Measurements from ENCODE around the gene KXD1. TPM values are rescaled to one million over a fixed set of nuclear protein-coding genes. Genes with fewer than 3 reads are reported as not detected.
A peak's percentile ranks its signal among the peaks of the same experiment; 100 is the strongest.
"Not testable (repeated sequence)": the region's sequence is repeated elsewhere in the genome, so short reads cannot be mapped to it uniquely, and the experiment has no call there.

Gene KXD1
- total RNA-seq = 79.5 TPM

- peak; percentile 98 for DNase-seq (ENCODE audit: low spot score)
Observed at GRCh38 chr19:18557411-18558201, at the start of gene KXD1. Gene KXD1, plus strand, starts transcription at chr19:18557870. Its CDS starts 4,187 bp downstream, at chr19:18562057.

DNA sequence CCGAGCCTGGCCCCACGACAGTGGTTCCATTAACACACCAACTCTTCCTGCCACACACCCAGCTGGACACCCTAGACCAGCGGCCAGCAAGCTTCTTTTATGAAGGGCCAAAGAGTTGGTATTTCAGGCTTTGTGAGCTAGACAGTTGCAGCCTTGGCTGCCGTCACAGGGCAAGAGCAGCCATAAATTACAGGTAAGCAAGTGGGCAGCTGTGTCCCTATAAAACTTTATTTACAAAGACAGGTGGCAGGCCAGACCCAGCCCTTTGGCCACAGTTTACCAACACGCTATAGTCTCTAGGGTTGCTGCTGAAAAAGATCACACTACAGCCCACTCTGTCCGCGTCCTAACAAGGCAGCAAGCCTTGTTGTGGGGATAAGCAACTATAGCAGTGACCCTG, 49.1 kb upstream of the KXD1 start:
- no peak for DNase-seq (ENCODE audit: low spot score)

DNA sequence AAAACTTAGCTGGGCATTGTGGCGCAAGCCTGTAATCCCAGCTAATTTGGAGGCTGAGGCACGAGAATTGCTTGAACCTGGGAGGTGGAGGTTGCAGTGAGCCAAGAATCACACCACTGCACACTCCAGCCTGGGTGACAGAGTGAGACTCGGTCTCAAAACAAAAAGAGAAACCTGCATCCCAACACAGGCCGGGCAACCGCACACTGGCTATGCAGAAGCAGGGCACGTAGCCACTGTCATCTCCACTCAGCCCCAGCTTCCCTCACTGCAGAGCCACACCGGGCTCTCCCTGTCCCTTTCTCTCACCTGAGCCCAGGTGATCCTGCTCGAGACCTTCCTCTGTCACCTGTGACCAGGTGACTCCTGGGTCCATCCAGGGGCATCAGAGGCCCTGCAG, 47.5 kb upstream of the KXD1 start:
- DNase-seq (ENCODE audit: low spot score) = no peak

- DNase-seq (ENCODE audit: low spot score) = no peak
Observed at GRCh38 chr19:18513868-18514267, 43.8 kb upstream of the KXD1 start.

DNA sequence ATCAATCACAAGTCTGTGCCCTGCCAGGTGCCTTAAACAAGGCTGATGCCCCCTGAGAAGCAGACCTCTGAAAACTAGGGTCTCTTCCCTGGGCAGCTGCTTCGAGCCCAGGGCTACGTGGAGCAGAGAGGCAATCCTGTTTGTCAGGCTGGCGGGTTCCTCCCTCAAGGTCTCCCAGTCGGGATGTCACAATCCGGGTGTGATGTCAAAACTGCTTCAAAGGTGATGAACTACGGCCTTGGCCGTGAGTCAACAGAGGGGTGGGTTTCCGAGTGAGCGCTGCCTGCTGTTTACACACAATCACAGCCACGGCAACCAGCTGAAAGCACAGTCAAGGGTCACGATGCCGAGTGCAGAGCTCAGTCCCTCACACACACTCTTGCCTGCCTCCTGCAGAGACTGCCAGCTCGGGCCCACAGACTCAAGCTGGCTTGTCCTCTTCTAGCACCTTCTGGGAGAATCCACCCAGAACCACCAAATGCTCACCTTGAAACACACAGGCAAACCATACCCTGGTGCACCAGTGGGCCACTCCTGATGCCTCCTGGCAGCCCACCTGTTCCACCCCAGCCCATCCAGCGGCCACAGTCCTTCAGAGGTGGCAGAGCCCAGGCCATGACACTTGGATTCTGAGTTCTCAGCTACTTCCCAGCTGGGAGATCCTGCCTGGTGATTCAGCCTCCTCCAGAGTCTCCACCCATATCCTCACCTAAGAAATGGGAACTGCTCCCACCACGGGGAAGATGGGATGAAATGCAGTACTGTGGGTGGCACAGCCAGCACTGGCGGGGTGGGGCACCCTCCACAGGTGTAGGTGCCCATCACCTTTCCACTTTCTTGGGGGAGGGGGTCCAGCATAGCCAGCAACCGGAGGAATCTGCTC, 42.6 kb upstream of the KXD1 start:
- peak; percentile 68 for DNase-seq (ENCODE audit: low spot score)

DNA sequence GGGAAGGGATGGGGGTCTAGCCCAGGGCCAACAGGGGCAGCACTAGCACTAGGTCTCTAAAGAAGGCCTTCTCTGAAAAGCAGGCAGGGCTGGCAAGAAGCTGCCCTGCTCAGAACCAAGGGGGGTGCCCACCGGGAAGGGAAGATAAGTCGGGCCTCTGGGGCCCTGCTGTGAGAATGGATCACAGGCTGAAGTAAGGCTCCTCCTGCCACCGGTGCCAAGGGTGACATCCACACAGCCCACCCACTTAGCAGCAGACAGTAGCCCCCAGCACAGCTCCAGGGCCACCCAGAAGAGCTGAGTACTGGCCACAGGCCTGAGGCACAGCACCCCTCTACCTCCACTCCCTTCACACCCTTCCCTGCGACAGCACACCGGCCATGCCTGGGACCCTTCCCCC, 41.7 kb upstream of the KXD1 start:
- no peak for DNase-seq (ENCODE audit: low spot score)

DNA sequence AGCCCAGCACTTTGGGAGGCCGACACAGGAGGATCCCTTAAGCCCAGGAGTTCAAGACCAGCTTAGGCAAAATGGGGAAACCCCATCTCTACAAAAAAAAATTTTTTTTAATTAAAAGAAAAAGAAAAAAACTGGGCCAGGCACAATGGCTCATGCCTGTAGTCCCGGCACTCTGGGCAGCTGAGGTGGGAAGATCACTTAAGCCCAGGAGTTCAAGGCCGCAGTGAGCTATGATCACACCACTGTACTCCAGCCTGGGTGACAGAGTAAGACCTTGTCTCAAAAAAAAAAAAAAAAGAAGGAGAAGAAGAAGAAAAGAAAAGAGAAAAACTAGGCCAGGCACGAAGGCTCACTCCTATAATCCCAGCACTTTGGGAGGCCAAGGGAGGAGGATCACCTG, 40.1 kb upstream of the KXD1 start:
- no peak for DNase-seq (ENCODE audit: low spot score)

GRCh38 chr19:18518639-18519038, 39.0 kb upstream of the KXD1 start:
- no peak for DNase-seq (ENCODE audit: low spot score)

- DNase-seq (ENCODE audit: low spot score) = peak; percentile 83
Observed at GRCh38 chr19:18519962-18520847, 37.5 kb upstream of the KXD1 start.

DNA sequence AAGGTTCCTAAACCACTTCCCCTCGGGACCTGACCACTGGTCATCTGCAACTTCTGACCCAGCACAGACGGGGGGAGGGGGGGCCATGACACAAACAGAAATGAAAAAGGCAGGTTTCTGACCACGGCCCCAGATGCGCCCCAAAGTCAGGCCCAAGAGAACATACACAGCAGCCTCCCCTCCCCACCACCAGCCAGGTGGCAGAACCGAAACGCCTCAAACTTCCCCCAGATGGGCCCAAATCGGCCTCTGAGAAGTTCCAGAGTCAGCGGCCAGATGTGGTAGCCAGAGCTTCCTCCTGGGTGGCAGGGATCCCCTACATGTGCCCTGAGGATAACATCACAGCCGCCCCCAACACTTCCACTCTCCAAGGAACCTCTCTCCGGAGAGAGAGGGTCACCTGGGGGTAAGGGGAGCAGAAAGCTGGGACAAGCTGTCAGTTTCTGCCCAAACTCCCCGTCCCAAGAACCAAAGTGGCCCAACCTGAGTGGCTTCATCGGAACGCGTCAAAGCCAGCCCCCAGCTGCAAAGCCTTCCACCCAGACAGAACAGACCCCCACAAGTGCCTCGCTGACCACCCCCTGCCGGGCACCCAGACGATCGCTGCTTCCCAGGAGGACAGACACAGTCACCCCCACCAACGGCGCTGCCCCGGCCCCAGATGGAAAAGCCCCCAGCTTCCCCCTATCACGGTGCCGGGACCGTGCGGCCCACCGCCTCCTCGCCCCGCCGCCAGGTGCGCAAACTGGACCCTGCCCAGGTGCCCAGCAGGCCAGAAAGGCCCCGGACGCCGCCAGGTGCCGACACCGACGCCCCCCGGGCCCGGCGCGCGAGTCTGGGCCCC, 36.6 kb upstream of the KXD1 start:
- peak; percentile 70 for DNase-seq (ENCODE audit: low spot score)

DNA sequence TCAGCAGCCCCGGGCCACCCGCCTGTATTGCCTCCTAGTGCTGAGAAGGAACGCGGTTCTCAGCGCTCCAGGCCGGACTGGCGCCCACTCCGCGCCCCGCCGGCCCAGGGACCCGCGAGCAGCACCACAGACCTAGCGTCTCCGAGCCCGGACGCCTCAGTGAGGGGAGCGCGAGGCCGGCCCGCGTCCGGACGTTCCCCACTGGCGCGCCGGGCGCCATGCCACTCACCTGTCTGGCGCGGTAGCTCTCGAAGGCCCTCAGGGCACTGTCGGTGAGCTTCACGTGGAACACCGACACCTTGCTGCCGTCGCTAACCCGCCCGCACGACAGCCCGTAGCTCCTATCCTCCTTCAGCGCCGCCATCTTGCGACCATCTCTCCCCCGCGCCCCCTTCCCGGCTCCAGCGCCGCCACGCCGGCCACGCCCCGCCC, 36.0 kb upstream of the KXD1 start, which contains the start of gene ELL:
Gene ELL, minus strand, starts transcription at position 379 of the 432 bp plus-strand sequence. Its CDS starts 15 bp downstream, at position 364.
- no peak for DNase-seq (ENCODE audit: low spot score)

GRCh38 chr19:18522124-18522861, 35.4 kb upstream of the KXD1 start:
- peak; percentile 100 for DNase-seq (ENCODE audit: low spot score)

- not testable (repeated sequence) for DNase-seq (ENCODE audit: low spot score)
Observed at GRCh38 chr19:18522862-18523440, 34.7 kb upstream of the KXD1 start.

GRCh38 chr19:18523841-18524240, 33.8 kb upstream of the KXD1 start:
- no peak for DNase-seq (ENCODE audit: low spot score)

DNA sequence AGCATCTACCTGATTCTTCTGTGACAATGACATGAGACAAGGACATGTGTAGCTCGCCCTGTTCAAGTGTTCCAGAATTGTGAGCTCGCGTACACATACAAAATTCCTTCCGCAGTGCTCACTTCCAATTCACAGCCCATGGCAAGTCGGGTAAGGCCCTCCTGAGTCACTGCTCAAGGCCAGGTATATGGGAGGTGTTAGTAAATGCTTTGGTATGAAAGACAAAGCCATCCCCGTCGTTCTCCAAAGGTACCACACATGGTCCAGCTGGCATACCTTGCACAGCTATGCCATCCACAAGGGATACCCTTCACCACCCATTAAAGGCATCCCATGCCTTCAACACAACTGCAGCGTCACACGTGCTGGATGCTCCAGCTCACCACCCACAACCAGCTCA, 31.4 kb upstream of the KXD1 start:
- DNase-seq (ENCODE audit: low spot score) = no peak

GRCh38 chr19:18529782-18530181, 27.9 kb upstream of the KXD1 start:
- DNase-seq (ENCODE audit: low spot score) = no peak

DNA sequence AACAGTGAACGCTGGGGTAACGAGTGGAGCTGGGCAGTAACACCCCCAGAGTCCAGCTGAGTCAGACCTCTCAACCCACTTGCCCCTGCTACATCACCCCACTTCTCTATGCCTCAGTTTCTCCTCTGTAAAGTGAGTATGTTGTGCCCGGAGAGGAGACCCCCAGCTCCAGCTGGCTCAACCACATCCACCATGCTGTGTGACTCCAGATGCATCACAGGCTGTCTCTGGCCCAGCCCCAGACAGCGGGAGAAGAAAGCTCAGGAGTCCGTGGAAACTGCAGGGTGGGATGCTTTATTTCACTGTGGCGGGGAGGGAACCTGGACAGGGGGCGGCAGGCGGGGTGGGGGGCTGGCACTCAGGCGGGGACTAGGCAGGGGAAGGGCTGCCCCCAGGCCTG, 26.2 kb upstream of the KXD1 start:
- DNase-seq (ENCODE audit: low spot score) = no peak

DNA sequence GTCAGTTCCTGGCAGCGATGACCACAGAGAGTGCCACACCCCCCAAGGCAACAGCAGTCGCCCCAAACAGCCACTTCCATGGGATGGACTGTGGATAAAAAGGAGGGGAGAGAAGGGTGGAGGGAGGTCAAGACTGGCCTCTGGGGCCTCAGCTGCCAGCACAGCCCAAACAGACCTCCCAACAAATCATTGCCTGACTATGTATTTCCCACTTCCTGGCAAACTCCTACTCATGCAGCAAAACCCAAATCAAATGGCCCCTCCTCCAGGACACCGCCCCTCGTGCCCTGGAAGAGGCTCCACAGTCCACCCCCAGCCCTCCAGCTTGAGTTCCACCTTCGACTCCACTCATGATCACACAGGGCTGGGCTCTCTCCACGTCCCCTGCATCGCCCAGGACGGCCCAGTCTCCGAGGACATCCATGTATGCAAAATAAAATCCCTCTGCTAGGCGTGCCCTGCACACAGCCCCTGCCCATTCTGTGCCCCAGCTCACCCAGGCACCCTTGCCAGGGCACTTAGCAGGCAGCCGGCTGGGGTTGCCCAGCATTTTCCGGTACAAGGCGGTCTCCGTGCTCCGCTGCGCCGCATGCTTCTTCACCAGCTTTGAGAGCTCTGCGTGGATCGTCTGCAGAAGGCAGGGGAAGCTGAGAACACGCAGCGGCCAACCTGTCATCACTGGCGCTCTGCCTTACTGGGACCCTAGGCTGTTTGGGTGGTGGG, 25.3 kb upstream of the KXD1 start:
- no peak for DNase-seq (ENCODE audit: low spot score)

DNA sequence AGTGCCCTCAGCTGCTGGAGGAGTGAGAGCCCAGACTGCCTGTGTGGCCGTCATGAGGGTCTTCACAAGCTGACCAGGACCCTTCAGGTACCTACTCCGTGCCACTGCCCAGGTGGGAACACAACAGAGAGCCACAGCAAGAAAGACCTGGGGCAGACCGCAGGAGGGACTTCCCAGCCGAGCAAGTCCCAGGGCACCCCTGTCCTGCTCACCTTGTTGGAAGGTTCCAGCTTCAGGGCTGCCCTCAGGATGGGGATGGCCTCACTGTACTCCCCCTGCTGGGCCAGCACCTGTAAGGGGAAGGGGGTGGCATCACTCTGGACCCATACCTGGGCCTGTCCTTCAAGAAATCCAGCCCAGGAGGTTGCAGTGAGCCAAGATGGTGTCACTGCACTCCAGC, 24.6 kb upstream of the KXD1 start:
- DNase-seq (ENCODE audit: low spot score) = no peak

Measured in ureter (tissue), 1 donor.